DOHH2 (cell line): ENCODE measurements around the gene HDAC4.

Source experiments
- EZH2phosphoT487 ChIP-seq: fragments of 200-600 bp; sonication (generic); IDR thresholded peaks from 2 replicates; pipeline ENCODE4 v1.6.1; 2017; ENCODE audit warnings: borderline replicate concordance, mild to moderate bottlenecking, antibody characterized with exemption, low read length, moderate library complexity, mixed read lengths
- TF ChIP-seq, protein P1 (sequence below): fragments of 200-600 bp; sonication (generic); IDR thresholded peaks from one replicate; pipeline ENCODE4 v1.5.1; 2014; ENCODE audit warnings: antibody characterized with exemption, mild to moderate bottlenecking, low read depth, low read length; ENCODE audit not compliant: poor library complexity, severe bottlenecking

DNA sequence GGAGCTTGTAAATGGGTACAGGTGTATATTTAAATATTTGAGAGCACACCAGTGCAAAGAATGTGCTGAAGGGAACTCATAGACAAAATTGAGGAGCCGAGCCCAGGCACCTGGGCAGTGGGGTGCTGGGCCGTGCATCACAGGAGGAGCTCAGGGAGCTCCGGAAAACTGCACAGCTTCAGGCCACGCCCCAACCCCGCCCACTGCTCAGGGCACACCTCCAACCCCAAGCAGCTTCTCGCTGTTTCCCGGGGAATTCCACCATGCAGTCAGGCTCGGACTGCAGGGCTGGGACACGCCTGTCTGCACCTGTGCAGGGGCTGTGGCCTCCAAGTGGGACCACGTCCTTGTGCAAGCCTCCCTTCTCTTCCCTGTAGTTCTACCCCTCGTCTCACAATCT lies 243.0 kb downstream of the HDAC4 start:
- TF ChIP-seq, protein P1, sequence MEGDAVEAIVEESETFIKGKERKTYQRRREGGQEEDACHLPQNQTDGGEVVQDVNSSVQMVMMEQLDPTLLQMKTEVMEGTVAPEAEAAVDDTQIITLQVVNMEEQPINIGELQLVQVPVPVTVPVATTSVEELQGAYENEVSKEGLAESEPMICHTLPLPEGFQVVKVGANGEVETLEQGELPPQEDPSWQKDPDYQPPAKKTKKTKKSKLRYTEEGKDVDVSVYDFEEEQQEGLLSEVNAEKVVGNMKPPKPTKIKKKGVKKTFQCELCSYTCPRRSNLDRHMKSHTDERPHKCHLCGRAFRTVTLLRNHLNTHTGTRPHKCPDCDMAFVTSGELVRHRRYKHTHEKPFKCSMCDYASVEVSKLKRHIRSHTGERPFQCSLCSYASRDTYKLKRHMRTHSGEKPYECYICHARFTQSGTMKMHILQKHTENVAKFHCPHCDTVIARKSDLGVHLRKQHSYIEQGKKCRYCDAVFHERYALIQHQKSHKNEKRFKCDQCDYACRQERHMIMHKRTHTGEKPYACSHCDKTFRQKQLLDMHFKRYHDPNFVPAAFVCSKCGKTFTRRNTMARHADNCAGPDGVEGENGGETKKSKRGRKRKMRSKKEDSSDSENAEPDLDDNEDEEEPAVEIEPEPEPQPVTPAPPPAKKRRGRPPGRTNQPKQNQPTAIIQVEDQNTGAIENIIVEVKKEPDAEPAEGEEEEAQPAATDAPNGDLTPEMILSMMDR = no peak
- TF ChIP-seq EZH2phosphoT487 = no peak
